ENCODE data around the gene MCEMP1. TPM values are rescaled to one million over a fixed set of nuclear protein-coding genes. Genes with fewer than 3 reads are reported as not detected.
A peak's percentile ranks its signal among the peaks of the same experiment; 100 is the strongest.

MCEMP1 gene
- total and polyA plus RNA-seq, 2 of the 13 experiments (the other 11 are each of a cell fraction or from before 2014, with no cell fraction given) = not detected

- no peak for TF ChIP-seq ZNF879 (CRISPR knock-in tag; IDR thresholded peaks at IDR 0.05)
- no peak for TF ChIP-seq EEA1 (CRISPR knock-in tag; IDR thresholded peaks at IDR 0.05; ENCODE audit: borderline replicate concordance)
- TF ChIP-seq CBX5 (CRISPR knock-in tag; IDR thresholded peaks at IDR 0.05; ENCODE audit: borderline replicate concordance) = peak; percentile 26; the same call in 1 of the 2 replicates
- TF ChIP-seq, protein P1, sequence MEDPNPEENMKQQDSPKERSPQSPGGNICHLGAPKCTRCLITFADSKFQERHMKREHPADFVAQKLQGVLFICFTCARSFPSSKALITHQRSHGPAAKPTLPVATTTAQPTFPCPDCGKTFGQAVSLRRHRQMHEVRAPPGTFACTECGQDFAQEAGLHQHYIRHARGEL (CRISPR knock-in tag; IDR thresholded peaks at IDR 0.05) = no peak
- TF ChIP-seq RXRB (CRISPR knock-in tag; IDR thresholded peaks at IDR 0.05; ENCODE audit: borderline replicate concordance) = peak; percentile 29; the same call in 1 of the 2 replicates
- no peak for TF ChIP-seq ZNF17 (CRISPR knock-in tag; IDR thresholded peaks at IDR 0.05)
- peak; percentile 53; the same call in 1 of the 2 replicates for TF ChIP-seq SALL1 (CRISPR knock-in tag; IDR thresholded peaks at IDR 0.05)
- TF ChIP-seq, protein P2, sequence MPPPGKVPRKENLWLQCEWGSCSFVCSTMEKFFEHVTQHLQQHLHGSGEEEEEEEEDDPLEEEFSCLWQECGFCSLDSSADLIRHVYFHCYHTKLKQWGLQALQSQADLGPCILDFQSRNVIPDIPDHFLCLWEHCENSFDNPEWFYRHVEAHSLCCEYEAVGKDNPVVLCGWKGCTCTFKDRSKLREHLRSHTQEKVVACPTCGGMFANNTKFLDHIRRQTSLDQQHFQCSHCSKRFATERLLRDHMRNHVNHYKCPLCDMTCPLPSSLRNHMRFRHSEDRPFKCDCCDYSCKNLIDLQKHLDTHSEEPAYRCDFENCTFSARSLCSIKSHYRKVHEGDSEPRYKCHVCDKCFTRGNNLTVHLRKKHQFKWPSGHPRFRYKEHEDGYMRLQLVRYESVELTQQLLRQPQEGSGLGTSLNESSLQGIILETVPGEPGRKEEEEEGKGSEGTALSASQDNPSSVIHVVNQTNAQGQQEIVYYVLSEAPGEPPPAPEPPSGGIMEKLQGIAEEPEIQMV (CRISPR knock-in tag; IDR thresholded peaks at IDR 0.05; ENCODE audit: low read depth) = no peak
- peak; percentile 30; the same call in 1 of the 2 replicates for TF ChIP-seq ZNF768 (CRISPR knock-in tag; IDR thresholded peaks at IDR 0.05)
- TF ChIP-seq, protein P3, sequence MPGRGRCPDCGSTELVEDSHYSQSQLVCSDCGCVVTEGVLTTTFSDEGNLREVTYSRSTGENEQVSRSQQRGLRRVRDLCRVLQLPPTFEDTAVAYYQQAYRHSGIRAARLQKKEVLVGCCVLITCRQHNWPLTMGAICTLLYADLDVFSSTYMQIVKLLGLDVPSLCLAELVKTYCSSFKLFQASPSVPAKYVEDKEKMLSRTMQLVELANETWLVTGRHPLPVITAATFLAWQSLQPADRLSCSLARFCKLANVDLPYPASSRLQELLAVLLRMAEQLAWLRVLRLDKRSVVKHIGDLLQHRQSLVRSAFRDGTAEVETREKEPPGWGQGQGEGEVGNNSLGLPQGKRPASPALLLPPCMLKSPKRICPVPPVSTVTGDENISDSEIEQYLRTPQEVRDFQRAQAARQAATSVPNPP (CRISPR knock-in tag; IDR thresholded peaks at IDR 0.05) = no peak
- no peak for TF ChIP-seq RNF219 (CRISPR knock-in tag; IDR thresholded peaks at IDR 0.05)
- TF ChIP-seq ZNF264 (CRISPR knock-in tag; IDR thresholded peaks at IDR 0.05) = peak; percentile 57; the same call in 1 of the 2 replicates
- peak; percentile 25; the same call in 1 of the 2 replicates for TF ChIP-seq REPIN1 (CRISPR knock-in tag; IDR thresholded peaks at IDR 0.05; ENCODE audit: borderline replicate concordance, low read depth)
- TF ChIP-seq ZC3H13 (CRISPR knock-in tag; IDR thresholded peaks at IDR 0.05) = no peak
- TF ChIP-seq, protein P4, sequence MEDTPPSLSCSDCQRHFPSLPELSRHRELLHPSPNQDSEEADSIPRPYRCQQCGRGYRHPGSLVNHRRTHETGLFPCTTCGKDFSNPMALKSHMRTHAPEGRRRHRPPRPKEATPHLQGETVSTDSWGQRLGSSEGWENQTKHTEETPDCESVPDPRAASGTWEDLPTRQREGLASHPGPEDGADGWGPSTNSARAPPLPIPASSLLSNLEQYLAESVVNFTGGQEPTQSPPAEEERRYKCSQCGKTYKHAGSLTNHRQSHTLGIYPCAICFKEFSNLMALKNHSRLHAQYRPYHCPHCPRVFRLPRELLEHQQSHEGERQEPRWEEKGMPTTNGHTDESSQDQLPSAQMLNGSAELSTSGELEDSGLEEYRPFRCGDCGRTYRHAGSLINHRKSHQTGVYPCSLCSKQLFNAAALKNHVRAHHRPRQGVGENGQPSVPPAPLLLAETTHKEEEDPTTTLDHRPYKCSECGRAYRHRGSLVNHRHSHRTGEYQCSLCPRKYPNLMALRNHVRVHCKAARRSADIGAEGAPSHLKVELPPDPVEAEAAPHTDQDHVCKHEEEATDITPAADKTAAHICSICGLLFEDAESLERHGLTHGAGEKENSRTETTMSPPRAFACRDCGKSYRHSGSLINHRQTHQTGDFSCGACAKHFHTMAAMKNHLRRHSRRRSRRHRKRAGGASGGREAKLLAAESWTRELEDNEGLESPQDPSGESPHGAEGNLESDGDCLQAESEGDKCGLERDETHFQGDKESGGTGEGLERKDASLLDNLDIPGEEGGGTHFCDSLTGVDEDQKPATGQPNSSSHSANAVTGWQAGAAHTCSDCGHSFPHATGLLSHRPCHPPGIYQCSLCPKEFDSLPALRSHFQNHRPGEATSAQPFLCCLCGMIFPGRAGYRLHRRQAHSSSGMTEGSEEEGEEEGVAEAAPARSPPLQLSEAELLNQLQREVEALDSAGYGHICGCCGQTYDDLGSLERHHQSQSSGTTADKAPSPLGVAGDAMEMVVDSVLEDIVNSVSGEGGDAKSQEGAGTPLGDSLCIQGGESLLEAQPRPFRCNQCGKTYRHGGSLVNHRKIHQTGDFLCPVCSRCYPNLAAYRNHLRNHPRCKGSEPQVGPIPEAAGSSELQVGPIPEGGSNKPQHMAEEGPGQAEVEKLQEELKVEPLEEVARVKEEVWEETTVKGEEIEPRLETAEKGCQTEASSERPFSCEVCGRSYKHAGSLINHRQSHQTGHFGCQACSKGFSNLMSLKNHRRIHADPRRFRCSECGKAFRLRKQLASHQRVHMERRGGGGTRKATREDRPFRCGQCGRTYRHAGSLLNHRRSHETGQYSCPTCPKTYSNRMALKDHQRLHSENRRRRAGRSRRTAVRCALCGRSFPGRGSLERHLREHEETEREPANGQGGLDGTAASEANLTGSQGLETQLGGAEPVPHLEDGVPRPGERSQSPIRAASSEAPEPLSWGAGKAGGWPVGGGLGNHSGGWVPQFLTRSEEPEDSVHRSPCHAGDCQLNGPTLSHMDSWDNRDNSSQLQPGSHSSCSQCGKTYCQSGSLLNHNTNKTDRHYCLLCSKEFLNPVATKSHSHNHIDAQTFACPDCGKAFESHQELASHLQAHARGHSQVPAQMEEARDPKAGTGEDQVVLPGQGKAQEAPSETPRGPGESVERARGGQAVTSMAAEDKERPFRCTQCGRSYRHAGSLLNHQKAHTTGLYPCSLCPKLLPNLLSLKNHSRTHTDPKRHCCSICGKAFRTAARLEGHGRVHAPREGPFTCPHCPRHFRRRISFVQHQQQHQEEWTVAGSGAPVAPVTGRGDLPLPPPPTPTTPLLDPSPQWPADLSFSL (CRISPR knock-in tag; IDR thresholded peaks at IDR 0.05) = no peak
- no peak for TF ChIP-seq ARID2 (CRISPR knock-in tag; IDR thresholded peaks at IDR 0.05; ENCODE audit: borderline replicate concordance)
- no peak for TF ChIP-seq ZNF615 (CRISPR knock-in tag; IDR thresholded peaks at IDR 0.05; ENCODE audit: borderline replicate concordance)
Measured at GRCh38 chr19:7629347-7630054, 47.4 kb upstream of the MCEMP1 start, which contains the start of the genes PET100 and XAB2 (continued).

Data from HepG2 (cell line).